Activated CD4-positive, alpha-beta T cell treated with anti-CD3 and anti-CD28 coated beads, Interleukin-2, amount 50 U/mL, for 1 hour (primary cell): ENCODE measurements around the gene MSI1.

ENCODE experiments used
- DNase-seq: peaks from one replicate; pipeline ENCODE4 v3.0.0-alpha.2; 2020

MSI1 gene

GRCh38 chr12:120317224-120318105 lies 51.5 kb downstream of the MSI1 start:
- peak; percentile 100 for DNase-seq

GRCh38 chr12:120316798-120317223 lies 52.2 kb downstream of the MSI1 start:
- no peak for DNase-seq

GRCh38 chr12:120314220-120314619 lies 54.7 kb downstream of the MSI1 start:
- DNase-seq = no peak

GRCh38 chr12:120301962-120302815 lies 66.8 kb downstream of the MSI1 start, which contains the start of gene SIRT4:
Gene SIRT4, plus strand, starts transcription at chr12:120302321. Its CDS starts 1,241 bp downstream, at chr12:120303562.
- peak; percentile 90 for DNase-seq

- peak; percentile 62 for DNase-seq
Measured at GRCh38 chr12:120292661-120293531, 76.1 kb downstream of the MSI1 start, which contains the start of gene RNU4-1. Gene RNU4-1, minus strand, starts transcription at chr12:120293237.

- DNase-seq = no peak
Measured at GRCh38 chr12:120292411-120292660, 76.6 kb downstream of the MSI1 start.
